Mucosa of rectum (tissue), 2 donors: ENCODE data around the gene DES.
"Not testable (repeated sequence)": the region's sequence is repeated elsewhere in the genome, so short reads cannot be mapped to it uniquely, and the experiment has no call there.

Source experiments
- H3K27ac ChIP-seq, 2 donors: one replicate each; pipeline ENCODE4 v1.7.0; 2013; ENCODE audit warnings: inconsistent platforms in 2 of 2, low read depth in 2 of 2, low read length in 2 of 2
- H3K27me3 ChIP-seq, 2 donors: one replicate each; pipeline ENCODE4 v1.7.0; 2013; ENCODE audit warnings: low read length in 2 of 2; ENCODE audit not compliant: control insufficient read depth in 2 of 2, insufficient read depth in 2 of 2
- H3K36me3 ChIP-seq, 2 donors: one replicate each; pipeline ENCODE4 v1.7.0; 2013; ENCODE audit warnings: low read length in 2 of 2; ENCODE audit not compliant: control insufficient read depth in 2 of 2, insufficient read depth in 2 of 2
- H3K4me1 ChIP-seq, 2 donors: one replicate each; pipeline ENCODE4 v1.7.0; 2013; ENCODE audit warnings: low read length in 2 of 2, mild to moderate bottlenecking in 1 of 2; ENCODE audit not compliant: control insufficient read depth in 2 of 2, insufficient read depth in 2 of 2
- H3K4me3 ChIP-seq, 2 donors: one replicate each; pipeline ENCODE4 v1.7.0; 2013; ENCODE audit warnings: low read length in 2 of 2
- H3K9ac ChIP-seq, 2 donors: one replicate each; pipeline ENCODE4 v1.7.0; 2013; ENCODE audit warnings: low read length in 2 of 2, low read depth in 1 of 2, mild to moderate bottlenecking in 1 of 2
- H3K9me3 ChIP-seq, 2 donors: one replicate each; pipeline ENCODE4 v1.7.0; 2013; ENCODE audit warnings: low read length in 2 of 2; ENCODE audit not compliant: control insufficient read depth in 2 of 2
- donor health status: healthy.
- donor health status: Normal muscosa, but diverticular disease.

DES gene

GRCh38 chr2:219386532-219387280 lies 31.5 kb upstream of the DES start:
- no peaks in the 10 kb centered on the region for H3K27me3 ChIP-seq
- H3K4me1 ChIP-seq: peaks cover 12 to 14% of the 10 kb centered on the region in 2 donors
- peak overlapping the region; percentile 94 to 97 for H3K27ac ChIP-seq
- H3K36me3 ChIP-seq: peaks cover 42 to 47% of the 10 kb centered on the region in 2 donors
- peak overlapping the region; percentile 86 to 92 for H3K4me3 ChIP-seq
- no peaks in the 10 kb centered on the region for H3K9me3 ChIP-seq
- H3K9ac ChIP-seq: peak overlapping the region; percentile 83 to 89

GRCh38 chr2:219387306-219388120 lies 30.7 kb upstream of the DES start, which contains the start of gene DNPEP:
TSS of gene DNPEP (minus strand) at chr2:219387912. CDS start at chr2:219387794, 118 bp downstream.
- Histone ChIP-seq H3K9me3 (no peaks in the 10 kb centered on the region), H3K9ac (peak within 1 kb of the TSS; percentile 83 to 89), H3K36me3 (peaks cover 35 to 39% of the 10 kb centered on the region in 2 donors), H3K27ac (peak within 1 kb of the TSS; percentile 94 to 97), H3K27me3 (no peaks in the 10 kb centered on the region), H3K4me1 (peaks cover 12 to 14% of the 10 kb centered on the region in 2 donors), H3K4me3 (peak within 1 kb of the TSS; percentile 86 to 92)

- H3K27me3 ChIP-seq: no peaks in the 10 kb centered on the region
- H3K9ac ChIP-seq: peak overlapping the region; percentile 38 to 44
- peak overlapping the region; percentile 86 to 87 for H3K27ac ChIP-seq
- peak overlapping the region; percentile 26 to 75 for H3K4me3 ChIP-seq
- H3K36me3 ChIP-seq: peaks cover 27 to 31% of the 10 kb centered on the region in 2 donors
- no peaks in the 10 kb centered on the region for H3K9me3 ChIP-seq
- peaks cover 12 to 14% of the 10 kb centered on the region in 2 donors for H3K4me1 ChIP-seq
Measured at GRCh38 chr2:219388121-219388906, 29.9 kb upstream of the DES start.

- Histone ChIP-seq H3K9me3 (no peaks in the 10 kb centered on the region), H3K4me1 (peaks cover 12 to 14% of the 10 kb centered on the region in 2 donors), H3K9ac (peak overlapping the region; percentile 38 to 44), H3K4me3 (peak overlapping the region; percentile 26 to 75), H3K27ac (peak overlapping the region; percentile 86 to 87), H3K27me3 (no peaks in the 10 kb centered on the region), H3K36me3 (peaks cover 24 to 25% of the 10 kb centered on the region in 2 donors)
Measured at GRCh38 chr2:219388907-219389156, 29.3 kb upstream of the DES start.

GRCh38 chr2:219392754-219393153 lies 25.4 kb upstream of the DES start:
- H3K4me1 ChIP-seq: peaks cover 4 to 5% of the 10 kb centered on the region in 2 donors

GRCh38 chr2:219395056-219395455 lies 23.1 kb upstream of the DES start:
- H3K36me3 ChIP-seq, H3K4me3 ChIP-seq, H3K27ac ChIP-seq, H3K27me3 ChIP-seq, H3K9ac ChIP-seq, H3K9me3 ChIP-seq: not testable (repeated sequence)
- H3K4me1 ChIP-seq: peaks cover 12 to 19% of the 10 kb centered on the region in 2 donors

More at GRCh38 chr2:219392754-219393153, 25.4 kb upstream of the DES start:
- H3K27me3 ChIP-seq: no peaks in the 10 kb centered on the region
- H3K9me3 ChIP-seq: no peaks in the 10 kb centered on the region
- no peak overlapping the region for H3K27ac ChIP-seq
- no peak overlapping the region for H3K9ac ChIP-seq
- no peak overlapping the region for H3K4me3 ChIP-seq
- H3K36me3 ChIP-seq: no peaks in the 10 kb centered on the region

- Histone ChIP-seq H3K9ac (no peak overlapping the region), H3K4me3 (no peak overlapping the region), H3K27me3 (no peaks in the 10 kb centered on the region), H3K27ac (no peak overlapping the region), H3K9me3 (no peaks in the 10 kb centered on the region), H3K4me1 (peaks cover 12 to 24% of the 10 kb centered on the region in 2 donors), H3K36me3 (no peaks in the 10 kb centered on the region)
Measured at GRCh38 chr2:219395609-219396008, 22.6 kb upstream of the DES start.

- Histone ChIP-seq H3K36me3 (no peaks in the 10 kb centered on the region), H3K4me1 (peaks cover 12 to 27% of the 10 kb centered on the region in 2 donors), H3K27ac (no peak overlapping the region), H3K27me3 (no peaks in the 10 kb centered on the region), H3K9me3 (no peaks in the 10 kb centered on the region), H3K4me3 (no peak overlapping the region), H3K9ac (no peak overlapping the region)
Measured at GRCh38 chr2:219396863-219397457, 21.2 kb upstream of the DES start.

GRCh38 chr2:219398721-219399363 lies 19.3 kb upstream of the DES start:
- peak overlapping the region; percentile 67 to 83 for H3K27ac ChIP-seq

More at GRCh38 chr2:219398721-219399363, 19.3 kb upstream of the DES start:
- Histone ChIP-seq H3K9me3 (no peaks in the 10 kb centered on the region), H3K4me3 (peak overlapping the region in 1 of 2 donors; percentile 12), H3K9ac (no peak overlapping the region), H3K27me3 (no peaks in the 10 kb centered on the region), H3K36me3 (no peaks in the 10 kb centered on the region), H3K4me1 (peaks cover 12 to 27% of the 10 kb centered on the region in 2 donors)
